Left lobe of liver (tissue), 2 donors: ENCODE measurements around the gene PACSIN3. TPM values are rescaled to one million over a fixed set of nuclear protein-coding genes. Genes with fewer than 3 reads are reported as not detected.
"Not testable (repeated sequence)": the region's sequence is repeated elsewhere in the genome, so short reads cannot be mapped to it uniquely, and the experiment has no call there.

ENCODE experiments used
- ATAC-seq: fragments of 200-7000 bp; cut with Tn5 transposase; one replicate; pipeline ENCODE4 v1.9.1; 2020; ENCODE audit warnings: mild to moderate bottlenecking, moderate library complexity
- DNase-seq: peaks from one replicate; pipeline ENCODE4 v3.0.0-alpha.2; 2020; ENCODE audit warnings: low spot score
- total RNA-seq: library from RNA; stranded (reverse); gene quantifications from one replicate; pipeline ENCODE4 v1.2.1, GENCODE V29; 2021
- donor health status: DM: no; HTN: no; CAD: no; lungs with moderate emphysema.
- donor health status: DM: no; HTN: yes; CAD: no.

PACSIN3 gene
- total RNA-seq, 1 donor from 2014 or later = 32.8 TPM

GRCh38 chr11:47198161-47198560, 11.9 kb upstream of the PACSIN3 start:
- ATAC-seq, DNase-seq: not testable (repeated sequence)

- DNase-seq = peak; percentile 43
- ATAC-seq = no peak
Observed at GRCh38 chr11:47192111-47192510, 5.9 kb upstream of the PACSIN3 start.

- not testable (repeated sequence) for DNase-seq
Observed at GRCh38 chr11:47191137-47191536, 4.9 kb upstream of the PACSIN3 start.

GRCh38 chr11:47189100-47189834, 3.0 kb upstream of the PACSIN3 start:
- DNase-seq (peak; percentile 89), ATAC-seq (peak; percentile 50)

More at GRCh38 chr11:47191137-47191536, 4.9 kb upstream of the PACSIN3 start:
- ATAC-seq = not testable (repeated sequence)

- DNase-seq (no peak), ATAC-seq (no peak)
Observed at GRCh38 chr11:47188259-47188658, 2.0 kb upstream of the PACSIN3 start.

GRCh38 chr11:47187723-47188122, 1.5 kb upstream of the PACSIN3 start:
- DNase-seq = no peak
- ATAC-seq = peak; percentile 1

- peak; percentile 19 for ATAC-seq
- DNase-seq = peak; percentile 59
Observed at GRCh38 chr11:47186700-47187695, 764 bp upstream of the PACSIN3 start.

GRCh38 chr11:47185305-47186075, 744 bp downstream of the PACSIN3 start:
- DNase-seq (peak; percentile 78), ATAC-seq (peak; percentile 53)

- ATAC-seq (peak; percentile 68), DNase-seq (peak; percentile 93)
Observed at GRCh38 chr11:47184711-47185304, 1.4 kb downstream of the PACSIN3 start.

GRCh38 chr11:47183969-47184368, 2.3 kb downstream of the PACSIN3 start:
- no peak for ATAC-seq

GRCh38 chr11:47183031-47183856, 3.0 kb downstream of the PACSIN3 start:
- ATAC-seq (no peak), DNase-seq (no peak)

More at GRCh38 chr11:47183969-47184368, 2.3 kb downstream of the PACSIN3 start:
- DNase-seq = no peak

- DNase-seq (no peak), ATAC-seq (no peak)
Observed at GRCh38 chr11:47182380-47182779, 3.9 kb downstream of the PACSIN3 start.

- ATAC-seq = no peak
- DNase-seq = no peak
Observed at GRCh38 chr11:47181271-47181670, 5.0 kb downstream of the PACSIN3 start.

- no peak for ATAC-seq
- DNase-seq = no peak
Observed at GRCh38 chr11:47180006-47180787, 6.0 kb downstream of the PACSIN3 start.

GRCh38 chr11:47179655-47179991, 6.6 kb downstream of the PACSIN3 start:
- no peak for ATAC-seq
- peak; percentile 48 for DNase-seq

GRCh38 chr11:47178737-47179654, 7.2 kb downstream of the PACSIN3 start:
- ATAC-seq (no peak), DNase-seq (peak; percentile 43)

GRCh38 chr11:47178316-47178715, 7.9 kb downstream of the PACSIN3 start:
- DNase-seq (no peak), ATAC-seq (peak; percentile 3)

GRCh38 chr11:47177846-47178245, 8.4 kb downstream of the PACSIN3 start:
- ATAC-seq = peak; percentile 56

More at GRCh38 chr11:47177846-47178245, 8.4 kb downstream of the PACSIN3 start:
- peak; percentile 90 for DNase-seq
